PFSK-1 (cell line): Measurements from ENCODE around the gene CCHCR1.

Source experiments
- FOXP2 ChIP-seq: optimal IDR thresholded peaks from 2 replicates; pipeline ENCODE3; 2011; ENCODE audit warnings: borderline replicate concordance, control low read depth, inconsistent platforms; ENCODE audit not compliant: insufficient read depth; ENCODE audit errors: extremely low read length, extremely low read depth
- POLR2AphosphoS5 ChIP-seq: IDR thresholded peaks from 2 replicates; pipeline ENCODE4 v1.6.1; 2012; ENCODE audit warnings: low read depth, mild to moderate bottlenecking, control low read depth, low read length, moderate library complexity
- REST ChIP-seq, 2 experiments: IDR thresholded peaks; 2 replicates each; pipeline versions ENCODE4 v1.6.1 to v1.8.0; 2011 to 2012; ENCODE audit warnings: low read depth in 2 of 2, low read length in 2 of 2, control low read depth in 1 of 2, inconsistent platforms in 1 of 2, mild to moderate bottlenecking in 1 of 2, moderate library complexity in 1 of 2; ENCODE audit not compliant: insufficient read depth in 1 of 2
- SIN3A ChIP-seq: IDR thresholded peaks from 2 replicates; pipeline ENCODE4 v1.6.1; 2012; ENCODE audit warnings: mild to moderate bottlenecking, low read length, moderate library complexity, borderline replicate concordance; ENCODE audit not compliant: insufficient read depth
- TAF1 ChIP-seq: IDR thresholded peaks from 2 replicates; pipeline ENCODE4 v1.6.1; 2012; ENCODE audit warnings: low read length, control low read depth, borderline replicate concordance; ENCODE audit not compliant: insufficient read depth

The CCHCR1 gene

GRCh38 chr6:31145386-31145785, 12.2 kb downstream of the CCHCR1 start:
- TF ChIP-seq SIN3A (no peak), TAF1 (no peak)

GRCh38 chr6:31144970-31145340, 12.6 kb downstream of the CCHCR1 start:
- TF ChIP-seq FOXP2 (no peak), POLR2AphosphoS5 (no peak), REST (IDR thresholded peaks at IDR 0.05; ENCODE audit: insufficient read depth in 1 of 2, low read depth in 2 of 2, low read length in 2 of 2) (no peak), TAF1 (no peak), SIN3A (no peak)

GRCh38 chr6:31144296-31144969, 13.2 kb downstream of the CCHCR1 start:
- TF ChIP-seq POLR2AphosphoS5 (no peak), TAF1 (no peak)

- TF ChIP-seq TAF1, result no peak
- TF ChIP-seq REST (IDR thresholded peaks at IDR 0.05; ENCODE audit: insufficient read depth in 1 of 2, low read depth in 2 of 2, low read length in 2 of 2), result no peak
- TF ChIP-seq POLR2AphosphoS5, result no peak
- no peak for TF ChIP-seq FOXP2
Observed at GRCh38 chr6:31143148-31143547, 14.5 kb downstream of the CCHCR1 start.

- TF ChIP-seq REST (IDR thresholded peaks at IDR 0.05; ENCODE audit: insufficient read depth in 1 of 2, low read depth in 2 of 2, low read length in 2 of 2) (no peak), SIN3A (no peak)
Observed at GRCh38 chr6:31142361-31142761, 15.2 kb downstream of the CCHCR1 start.

- no peak for TF ChIP-seq TAF1
- TF ChIP-seq FOXP2, result no peak
- no peak for TF ChIP-seq SIN3A
- no peak for TF ChIP-seq POLR2AphosphoS5
- TF ChIP-seq REST (IDR thresholded peaks at IDR 0.05; ENCODE audit: insufficient read depth in 1 of 2, low read depth in 2 of 2, low read length in 2 of 2), result no peak
Observed at GRCh38 chr6:31140643-31141042, 17.0 kb downstream of the CCHCR1 start.
